HG03108 (cell line): Measurements from ENCODE around the gene FN1.
"Not testable (repeated sequence)": the region's sequence is repeated elsewhere in the genome, so short reads cannot be mapped to it uniquely, and the experiment has no call there.

Experiments used
- ATAC-seq: cut with Tn5 transposase; IDR thresholded peaks from one replicate; pipeline ENCODE4 v1.9.1; 2021; ENCODE audit warnings: moderate library complexity; ENCODE audit not compliant: unreplicated experiment

FN1 gene

DNA sequence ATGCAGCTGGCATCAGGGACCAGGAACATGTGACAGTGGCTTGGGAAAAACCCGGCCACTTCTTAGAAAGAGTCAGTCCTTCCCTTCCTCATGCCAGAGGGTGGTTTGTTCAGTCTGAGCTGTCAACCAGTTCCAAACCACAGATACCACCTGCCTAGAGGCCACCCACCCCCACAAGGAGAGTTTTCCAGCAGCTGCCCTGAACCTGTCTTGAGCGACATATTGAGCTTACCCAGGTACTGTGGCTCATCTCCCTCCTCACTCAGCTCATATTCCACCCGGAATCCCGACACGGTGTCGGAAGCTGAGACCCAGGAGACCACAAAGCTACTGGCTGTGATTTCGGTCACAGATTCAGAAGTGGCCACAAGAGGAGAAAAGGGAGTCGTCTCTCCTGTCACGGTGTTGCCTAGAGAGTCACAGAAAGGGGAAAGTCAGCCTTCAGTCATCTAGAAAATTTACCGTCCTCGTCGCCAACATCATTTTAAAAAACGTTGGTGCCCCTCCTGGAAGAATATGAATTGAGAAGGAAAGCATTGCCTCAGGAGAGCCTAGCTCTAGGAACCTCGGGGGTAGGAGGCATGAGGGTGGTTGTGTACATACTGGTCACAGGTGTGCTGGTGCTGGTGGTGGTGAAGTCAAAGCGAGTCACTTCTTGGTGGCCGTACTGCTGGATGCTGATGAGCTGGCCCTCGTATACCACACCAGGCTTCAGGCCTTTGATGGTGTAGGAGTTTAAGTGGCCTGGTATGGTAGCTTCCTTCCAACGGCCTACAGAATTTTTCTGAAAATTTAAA lies 26.3 kb downstream of the FN1 start:
- ATAC-seq = no peak

DNA sequence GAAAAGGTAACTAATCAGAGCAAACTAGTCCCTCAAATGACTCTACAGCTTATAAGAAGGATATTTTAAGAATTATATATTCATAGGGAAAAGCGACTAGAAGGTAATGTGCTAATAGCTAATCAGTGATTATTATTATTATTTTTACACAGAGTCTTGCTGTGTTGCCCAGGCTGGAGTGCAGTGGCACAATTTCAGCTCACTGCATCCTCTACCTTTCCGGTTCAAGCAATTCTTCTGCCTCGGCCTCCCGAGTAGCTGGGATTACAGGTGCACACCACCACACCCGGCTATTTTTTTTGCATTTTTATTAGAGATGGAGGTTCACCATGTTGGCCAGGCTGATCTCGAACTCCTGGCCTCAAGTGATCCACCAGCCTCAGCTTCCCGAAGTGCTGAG lies 27.4 kb downstream of the FN1 start:
- ATAC-seq = not testable (repeated sequence)

DNA sequence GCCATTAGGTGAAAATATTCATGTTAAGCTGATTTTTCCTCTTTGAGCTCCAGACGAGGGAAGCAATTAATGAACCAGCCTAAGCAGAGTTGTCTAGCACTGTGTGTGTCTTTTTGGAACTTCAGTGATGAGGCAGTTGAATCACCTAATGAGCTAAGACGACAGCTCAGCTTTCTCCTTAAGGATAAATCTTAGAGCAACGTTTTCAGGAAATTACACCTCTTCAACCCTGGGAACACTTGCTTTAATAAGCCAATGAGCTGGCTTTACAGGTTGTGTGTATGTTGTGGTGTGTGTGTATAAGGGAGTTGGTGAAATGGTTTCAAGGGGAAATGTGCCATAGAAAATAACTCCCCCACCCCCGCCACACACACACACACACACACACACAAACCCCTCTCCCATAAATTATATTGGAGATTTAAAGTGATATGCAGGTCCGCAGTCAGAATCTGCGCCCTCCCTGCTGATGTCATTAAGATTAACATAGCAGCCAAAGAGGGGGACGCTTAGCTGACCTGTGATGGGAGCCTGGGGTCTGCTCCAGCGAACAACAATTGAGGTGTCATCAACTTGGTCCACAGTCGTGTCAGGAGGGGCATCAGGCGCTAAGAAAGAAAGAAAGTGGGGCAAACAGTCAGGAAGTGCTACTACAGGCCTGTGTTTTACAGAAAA lies 28.1 kb downstream of the FN1 start:
- no peak for ATAC-seq

DNA sequence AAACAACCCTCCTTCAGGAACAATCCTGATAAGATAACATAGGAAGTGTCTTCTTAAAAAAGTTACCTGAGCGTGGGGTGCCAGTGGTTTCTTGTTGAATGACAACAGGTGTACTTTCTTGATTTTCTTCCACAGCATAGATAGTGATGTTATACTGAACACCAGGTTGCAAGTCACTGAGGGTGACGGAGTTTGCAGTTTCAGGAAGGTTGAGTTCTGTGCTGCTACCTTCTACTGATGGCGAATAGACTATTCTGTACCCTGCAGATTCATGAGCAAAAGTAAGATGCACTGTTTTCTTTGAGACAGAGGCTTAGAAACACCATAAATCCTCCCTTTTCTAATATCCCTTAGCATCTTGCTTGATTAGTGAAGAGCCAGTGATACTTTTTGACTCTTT lies 28.8 kb downstream of the FN1 start:
- ATAC-seq = no peak

DNA sequence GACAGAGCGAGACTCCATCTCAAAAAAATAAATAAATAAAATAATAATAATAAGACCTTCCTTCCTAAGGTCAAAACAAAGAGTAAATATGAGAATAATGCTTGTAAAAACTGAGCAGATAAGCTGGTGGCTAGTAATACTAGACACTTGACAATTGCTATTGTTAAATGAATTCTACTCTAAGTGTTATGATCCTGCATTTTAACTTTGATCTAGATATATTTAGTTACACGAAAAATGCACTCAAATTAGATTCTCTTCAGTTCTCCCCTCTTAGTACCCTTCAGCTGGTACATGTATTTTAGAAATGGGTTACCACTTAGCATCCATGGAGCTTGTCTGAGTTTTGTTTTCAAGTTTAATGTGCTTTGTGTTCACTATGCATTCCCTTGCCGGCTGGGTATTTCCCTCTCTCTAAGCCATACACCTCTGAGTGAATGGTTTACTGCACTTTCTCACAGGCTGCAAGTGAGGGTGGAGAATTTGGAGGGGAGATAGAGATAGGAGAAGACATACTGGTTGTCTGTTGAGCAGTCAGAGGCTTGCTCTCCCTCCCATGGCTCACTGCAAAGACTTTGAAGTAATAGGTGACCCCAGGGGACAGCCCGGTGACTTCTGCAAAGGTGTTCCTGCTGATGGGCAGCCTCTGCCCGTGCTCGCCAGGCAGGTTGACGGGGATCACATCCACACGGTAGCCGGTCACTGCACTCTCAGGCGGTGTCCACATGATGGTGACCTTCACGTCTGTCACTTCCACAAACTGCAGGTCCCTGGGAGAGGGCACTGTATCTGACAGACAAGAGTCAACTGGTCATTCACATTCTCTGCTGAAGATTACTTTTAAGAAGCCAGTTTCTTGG lies 29.9 kb downstream of the FN1 start:
- no peak for ATAC-seq

DNA sequence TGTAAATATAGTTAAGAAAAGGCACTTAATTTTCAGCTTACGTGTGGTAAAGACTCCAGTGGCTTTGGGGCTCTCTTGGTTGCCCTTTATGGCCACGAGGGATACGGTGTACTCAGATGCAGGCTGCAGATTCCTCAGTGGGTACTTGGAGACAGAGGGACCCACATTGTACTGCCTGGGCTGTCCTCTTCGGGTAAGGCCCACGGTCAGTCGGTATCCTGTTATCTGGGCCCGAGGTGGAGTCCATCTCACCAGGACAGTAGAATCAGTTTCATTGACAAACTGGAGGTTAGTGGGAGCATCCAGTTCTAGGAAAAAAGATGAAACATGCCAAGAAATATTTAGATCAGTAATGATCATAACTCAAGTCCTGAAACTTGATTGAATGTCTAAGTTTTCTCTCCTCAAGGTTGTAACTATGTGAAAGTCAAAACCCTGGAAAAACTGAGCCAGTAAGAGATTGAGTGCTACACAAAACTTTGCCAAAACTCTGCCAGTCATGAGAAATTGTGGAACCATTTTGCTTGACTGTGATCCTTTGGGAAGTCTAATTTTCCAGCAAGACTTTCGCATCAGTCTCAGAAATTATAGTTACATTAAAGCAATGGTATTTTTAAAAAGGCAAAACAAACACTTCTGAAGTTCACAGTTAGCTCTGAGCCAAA lies 31.4 kb downstream of the FN1 start:
- ATAC-seq = no peak

DNA sequence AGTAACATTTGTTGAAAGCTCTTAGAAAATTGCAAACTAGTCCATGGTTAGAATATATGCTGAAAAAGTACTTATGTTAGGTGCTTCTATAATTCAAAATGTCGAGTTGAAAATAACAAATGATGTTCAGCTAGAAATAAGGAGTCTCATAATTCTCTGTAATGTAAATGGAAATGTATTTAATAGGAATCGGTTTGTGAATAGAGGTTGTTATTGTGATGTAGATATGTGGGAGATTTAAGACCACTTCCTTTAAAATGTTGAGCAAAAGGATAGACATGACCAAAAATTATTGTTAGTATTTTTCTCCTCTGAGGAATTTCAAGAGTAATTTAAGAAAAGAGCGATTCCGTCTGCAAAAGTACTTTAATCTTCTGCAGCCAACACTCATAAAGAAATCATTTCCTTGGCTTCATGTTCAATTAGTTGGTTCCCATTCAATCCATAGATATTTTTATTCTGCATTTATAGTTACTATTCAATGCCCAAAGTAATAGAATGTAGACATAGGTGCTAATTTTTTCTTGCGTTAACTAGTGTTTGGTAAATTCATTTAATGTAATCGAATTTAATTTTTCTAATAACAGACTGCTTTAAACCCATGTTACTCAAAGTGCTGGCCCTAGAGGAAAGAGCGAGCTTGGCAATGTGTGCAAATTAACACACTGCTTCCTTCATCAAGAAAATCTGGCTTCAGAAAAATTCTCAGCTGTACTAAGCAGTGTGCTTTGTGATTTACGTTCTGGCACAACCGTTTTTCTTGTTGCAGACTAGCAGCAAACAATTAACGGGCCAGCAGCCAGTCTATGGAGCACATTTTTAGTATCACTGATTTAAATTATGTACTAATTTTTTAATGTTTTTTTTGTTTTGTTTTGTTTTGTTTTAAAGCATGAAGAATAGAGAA lies 32.2 kb downstream of the FN1 start:
- no peak for ATAC-seq

DNA sequence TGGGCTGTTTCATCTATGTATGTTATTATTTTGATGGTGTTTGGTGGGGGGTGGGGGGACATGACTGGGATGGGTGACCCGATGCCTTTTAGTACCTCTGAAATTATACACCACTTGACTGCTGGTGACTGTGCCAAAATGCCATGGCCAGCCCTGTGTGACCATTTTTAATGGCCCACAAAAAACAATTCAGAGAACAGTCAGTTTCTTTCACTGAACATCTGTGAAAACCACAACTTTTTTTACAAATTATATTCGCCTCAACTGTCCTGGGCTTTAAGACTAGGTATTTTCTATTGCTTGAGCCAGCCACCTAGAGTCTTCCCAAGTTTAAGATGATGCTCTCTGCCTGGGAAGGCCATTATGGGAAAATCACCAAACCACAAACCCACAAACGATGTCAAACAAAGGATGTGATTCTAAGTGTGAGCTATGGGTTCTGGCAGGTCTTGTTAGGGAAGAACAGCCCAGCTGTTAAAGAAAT lies 33.9 kb downstream of the FN1 start:
- no peak for ATAC-seq

DNA sequence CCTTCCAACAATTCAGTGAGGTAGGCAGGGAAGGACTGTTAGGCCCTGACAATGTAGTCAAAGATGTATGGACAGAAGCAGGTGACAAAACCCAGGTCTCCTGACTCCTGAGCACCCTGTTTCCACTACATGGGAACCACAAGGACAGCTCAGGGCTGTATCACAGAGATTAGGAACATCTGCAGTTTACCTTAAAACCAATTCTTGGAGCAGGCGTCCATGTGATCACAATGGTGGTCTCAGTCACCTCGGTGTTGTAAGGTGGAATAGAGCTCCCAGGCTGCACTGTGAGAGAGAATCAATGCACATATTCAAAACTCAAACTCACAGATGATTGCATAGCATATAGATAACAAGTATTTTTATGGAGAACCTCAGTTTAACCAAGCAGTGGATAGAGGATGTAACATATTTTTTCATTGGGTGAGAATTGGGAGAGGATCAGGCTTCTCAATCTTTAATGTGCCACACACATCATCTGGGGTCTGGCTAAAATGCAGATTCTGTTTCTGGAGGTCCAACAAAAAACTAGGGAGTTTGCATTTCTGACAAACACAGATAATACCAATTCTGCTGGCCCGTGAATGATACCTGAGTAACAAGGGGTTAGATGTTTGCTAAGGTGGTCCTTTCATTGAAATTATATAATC lies 36.7 kb downstream of the FN1 start:
- no peak for ATAC-seq

DNA sequence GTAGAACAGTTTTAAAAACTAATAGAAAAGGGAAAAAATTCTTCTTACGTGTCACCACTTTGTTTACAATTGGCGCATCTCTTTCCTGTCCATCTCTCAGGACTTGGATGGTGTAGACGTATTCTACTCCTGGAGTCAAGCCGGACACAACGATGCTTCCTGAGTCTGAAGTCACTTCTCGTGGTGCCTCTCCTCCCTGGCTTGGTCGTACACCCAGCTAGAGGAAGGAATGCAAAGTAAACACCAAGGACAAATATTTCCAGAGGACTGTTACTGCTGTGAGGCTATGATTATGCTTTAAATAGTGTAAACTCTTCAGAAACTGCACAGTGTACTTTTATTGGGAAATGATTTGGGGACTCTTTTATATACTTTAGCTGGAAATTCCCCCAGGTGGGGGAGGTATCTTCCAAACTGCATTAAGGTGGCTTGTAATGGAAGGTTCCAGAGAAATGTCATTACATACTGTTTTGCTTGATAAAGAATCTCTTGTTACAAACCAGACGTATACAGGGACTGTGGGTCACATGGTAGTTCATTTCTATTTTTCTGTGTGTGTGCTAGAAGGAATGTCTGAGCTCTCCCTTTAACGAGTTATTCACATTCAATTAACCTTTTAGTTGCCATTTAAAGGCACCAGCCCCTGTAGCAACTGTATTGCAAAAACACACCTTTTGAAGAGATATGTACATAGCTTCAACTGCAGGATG lies 38.1 kb downstream of the FN1 start:
- no peak for ATAC-seq

DNA sequence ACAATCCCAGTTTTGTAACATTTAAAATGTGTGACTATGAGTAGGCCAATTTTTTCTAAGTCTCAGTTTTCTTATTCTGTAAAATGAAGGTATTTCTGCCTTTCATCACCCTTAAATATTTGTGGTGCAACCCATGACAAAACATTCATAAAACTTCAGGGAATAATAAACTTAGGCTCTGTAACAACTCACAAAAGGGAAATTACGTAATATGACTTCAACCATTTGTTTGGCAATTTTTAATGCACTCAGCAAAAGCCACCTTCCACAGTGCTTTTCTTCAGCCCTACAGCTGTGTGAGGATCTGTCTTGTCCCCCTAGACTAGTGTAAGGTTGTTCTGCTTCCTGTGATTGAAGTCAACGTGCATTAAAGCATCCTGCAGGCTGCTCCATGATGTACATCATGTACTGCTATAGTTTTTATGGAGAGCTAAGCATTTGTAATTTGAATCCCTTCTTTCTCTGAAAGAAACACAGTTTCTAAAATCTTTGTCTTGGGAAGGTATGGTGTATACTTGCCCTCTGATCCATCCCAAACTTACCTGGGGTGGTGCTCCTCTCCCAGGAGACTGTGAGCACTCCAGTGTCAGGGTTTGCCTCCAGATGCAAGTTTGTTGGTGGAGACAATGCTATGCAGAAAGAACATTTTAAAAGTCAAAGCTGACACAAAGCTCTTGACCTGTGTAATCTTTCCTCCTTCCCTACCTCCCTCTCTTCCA lies 39.1 kb downstream of the FN1 start:
- ATAC-seq = no peak

DNA sequence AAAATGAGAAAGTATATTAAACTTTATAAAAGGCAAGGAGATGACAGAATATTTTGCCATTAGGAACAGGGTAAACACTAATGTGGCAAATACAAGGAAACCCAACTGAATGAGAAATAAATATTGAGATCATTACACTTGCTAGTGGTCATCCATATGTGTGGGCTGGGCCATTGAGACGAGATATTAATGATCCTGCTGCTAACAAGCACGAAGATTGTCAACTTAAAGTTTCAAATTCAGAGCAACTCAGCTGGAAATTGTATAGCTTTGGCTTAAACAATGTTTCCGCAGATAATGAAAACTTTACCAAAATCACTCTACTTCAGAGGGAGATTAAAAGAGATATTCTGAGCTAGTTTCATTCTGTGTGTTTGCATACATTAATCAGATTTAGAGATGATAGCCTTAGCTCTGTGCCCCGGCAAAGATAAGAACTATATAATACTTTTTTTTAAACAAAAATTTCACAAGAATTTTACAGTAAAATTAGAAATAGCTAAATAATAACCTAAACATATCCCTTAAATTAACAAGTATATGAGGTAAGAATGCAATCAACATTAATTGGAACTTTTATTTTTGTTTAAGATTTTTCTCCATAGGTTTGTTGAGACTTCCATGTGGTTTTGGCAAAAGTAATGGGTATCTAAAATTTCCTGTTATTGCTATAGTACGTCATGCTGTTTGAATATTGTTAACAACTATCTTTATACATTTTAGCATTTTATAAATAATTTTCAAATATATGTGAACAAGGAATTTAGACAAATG lies 40.0 kb downstream of the FN1 start:
- no peak for ATAC-seq

DNA sequence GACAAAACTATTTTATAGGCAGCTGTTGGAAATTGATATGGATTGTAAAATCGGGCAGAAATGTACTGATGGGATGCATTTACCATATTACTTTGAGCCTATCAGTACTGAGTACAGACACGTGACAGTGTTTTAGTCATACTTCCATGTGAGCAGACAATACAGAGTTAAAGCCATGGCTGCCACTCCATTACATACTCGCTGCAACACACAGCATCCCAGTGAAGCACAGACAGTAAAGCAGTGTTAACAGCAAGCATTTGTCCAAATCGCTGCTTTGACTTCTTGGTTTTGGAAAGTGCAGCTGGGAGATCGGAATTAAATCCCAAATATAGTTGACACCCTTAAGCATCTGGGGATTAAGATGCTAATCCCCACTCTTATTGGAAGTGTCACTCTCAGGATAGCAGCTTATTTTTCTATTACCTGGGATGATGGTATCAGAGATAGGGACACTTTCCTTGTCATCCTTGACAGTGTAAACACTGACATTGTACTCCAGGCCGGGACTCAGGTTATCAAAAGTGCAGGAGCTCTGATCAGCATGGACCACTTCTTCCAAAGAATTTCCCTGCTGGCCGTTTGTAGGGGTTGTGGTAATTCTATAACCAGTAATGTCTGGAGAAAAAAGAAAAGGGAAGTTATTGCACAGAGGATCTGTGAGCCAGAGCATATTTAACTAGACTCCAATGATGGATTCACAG lies 41.6 kb downstream of the FN1 start:
- no peak for ATAC-seq

DNA sequence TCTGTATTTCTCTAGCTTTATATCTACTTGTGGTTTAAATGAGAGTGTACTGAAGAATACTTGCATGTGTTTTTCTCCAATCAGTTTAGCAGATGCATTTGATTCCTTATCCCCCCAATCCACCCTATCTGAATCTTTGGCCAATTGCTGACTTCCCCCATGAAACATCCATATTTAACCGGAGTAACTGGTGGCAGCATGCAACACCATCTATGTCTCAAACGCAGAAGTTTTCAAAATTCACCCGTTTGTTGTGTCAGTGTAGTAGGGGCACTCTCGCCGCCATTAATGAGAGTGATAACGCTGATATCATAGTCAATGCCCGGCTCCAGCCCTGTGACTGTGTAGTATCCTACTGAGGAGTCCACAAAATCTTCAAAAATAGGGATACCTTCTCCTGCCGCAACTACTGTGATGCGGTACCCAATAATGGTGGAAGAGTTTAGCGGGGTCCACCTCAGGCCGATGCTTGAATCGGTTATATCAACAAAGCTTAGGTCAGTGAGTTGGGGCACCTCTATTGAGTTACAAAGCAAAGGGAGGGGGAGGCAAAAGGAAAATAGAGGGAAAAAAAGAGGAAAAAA lies 43.1 kb downstream of the FN1 start:
- no peak for ATAC-seq

DNA sequence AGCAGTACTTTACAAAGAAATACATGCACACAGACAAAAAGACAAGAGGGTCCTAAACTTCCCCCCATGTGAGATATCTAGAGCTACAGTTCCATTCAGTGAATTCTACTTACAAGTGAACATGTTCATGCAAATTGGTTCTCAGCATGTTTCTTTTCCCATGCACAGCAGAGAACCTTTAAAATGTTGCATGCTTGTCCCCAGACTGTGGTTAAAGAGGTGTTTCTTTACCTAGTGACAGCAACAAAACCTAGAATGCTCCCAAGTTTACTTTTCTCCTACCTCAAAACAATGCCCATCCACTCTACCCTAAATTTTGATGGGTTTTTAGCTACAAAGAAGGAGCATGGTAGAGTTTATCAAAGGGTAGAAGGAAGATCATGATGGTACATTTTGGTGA lies 43.7 kb downstream of the FN1 start:
- no peak for ATAC-seq

DNA sequence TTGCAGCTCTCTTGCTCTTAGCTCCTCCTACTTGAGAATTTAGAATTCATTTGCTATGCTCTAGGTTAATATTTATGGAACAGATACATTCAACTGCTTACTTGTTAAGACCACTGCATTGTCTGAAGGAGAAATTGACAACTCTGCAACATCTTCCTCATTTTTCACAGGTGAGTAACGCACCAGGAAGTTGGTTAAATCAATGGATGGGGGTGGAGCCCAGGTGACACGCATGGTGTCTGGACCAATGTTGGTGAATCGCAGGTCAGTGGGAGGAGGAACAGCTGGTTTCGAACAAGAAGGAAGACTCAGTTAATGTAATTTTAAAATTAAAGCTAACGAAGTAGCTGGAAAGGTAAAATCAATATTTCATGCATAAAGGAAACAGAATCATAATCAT lies 44.3 kb downstream of the FN1 start:
- no peak for ATAC-seq

DNA sequence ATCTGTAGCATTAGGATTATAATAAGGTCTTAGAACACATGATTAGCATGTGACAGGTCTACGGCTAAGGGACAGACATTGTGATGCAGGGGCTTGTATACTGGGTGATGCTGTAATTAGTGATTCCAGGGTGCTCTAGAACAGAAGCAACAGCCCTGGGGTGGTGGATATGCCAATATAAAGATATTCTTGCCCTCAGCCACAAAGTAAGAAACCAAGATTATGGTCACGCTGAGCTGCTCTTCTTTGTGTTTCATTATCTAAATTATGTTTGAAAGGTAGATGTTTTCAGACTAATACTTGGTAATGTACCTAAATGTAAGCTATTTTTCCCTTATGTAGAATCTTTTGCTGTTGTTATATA lies 45.3 kb downstream of the FN1 start:
- no peak for ATAC-seq
